IgD-negative memory B cell (primary cell): ENCODE data around the gene PTTG1IP. TPM values are rescaled to one million over a fixed set of nuclear protein-coding genes. Genes with fewer than 3 reads are reported as not detected.
"Not testable (repeated sequence)": the region's sequence is repeated elsewhere in the genome, so short reads cannot be mapped to it uniquely, and the experiment has no call there.

Source experiments
- H3K27ac Mint-ChIP-seq, 3 donors: one replicate each; pipeline ENCODE4 v1.8.0; 2020 to 2022; ENCODE audit warnings: mild to moderate bottlenecking in 3 of 3, mixed read lengths in 3 of 3, moderate library complexity in 1 of 3
- H3K27me3 Mint-ChIP-seq: one replicate; pipeline ENCODE4 v1.8.0; 2021; ENCODE audit warnings: mixed read lengths
- H3K36me3 Mint-ChIP-seq: one replicate; pipeline ENCODE4 v1.8.0; 2020; ENCODE audit warnings: mild to moderate bottlenecking, mixed read lengths
- H3K4me1 Mint-ChIP-seq, 3 donors: one replicate each; pipeline ENCODE4 v1.8.0; 2020 to 2022; ENCODE audit warnings: mixed read lengths in 3 of 3, mild to moderate bottlenecking in 1 of 3
- H3K4me3 Mint-ChIP-seq, 4 donors: one replicate each; pipeline ENCODE4 v1.8.0; 2020 to 2022; ENCODE audit warnings: mild to moderate bottlenecking in 4 of 4, mixed read lengths in 4 of 4, moderate library complexity in 3 of 4
- H3K9me3 Mint-ChIP-seq, 3 donors: one replicate each; pipeline ENCODE4 v1.8.0; 2020 to 2021; ENCODE audit warnings: mixed read lengths in 3 of 3, mild to moderate bottlenecking in 1 of 3
- polyA plus RNA-seq: library from polyadenylated mRNA; unstranded; fragments of 300-500 nt; fragmentation: Illumina TruSeq; gene quantifications from one replicate; pipeline ENCODE4 v1.2.3, GENCODE V29; 2021

Gene PTTG1IP
- polyA plus RNA-seq, 1 donor from 2014 or later, result 44.7 TPM

DNA sequence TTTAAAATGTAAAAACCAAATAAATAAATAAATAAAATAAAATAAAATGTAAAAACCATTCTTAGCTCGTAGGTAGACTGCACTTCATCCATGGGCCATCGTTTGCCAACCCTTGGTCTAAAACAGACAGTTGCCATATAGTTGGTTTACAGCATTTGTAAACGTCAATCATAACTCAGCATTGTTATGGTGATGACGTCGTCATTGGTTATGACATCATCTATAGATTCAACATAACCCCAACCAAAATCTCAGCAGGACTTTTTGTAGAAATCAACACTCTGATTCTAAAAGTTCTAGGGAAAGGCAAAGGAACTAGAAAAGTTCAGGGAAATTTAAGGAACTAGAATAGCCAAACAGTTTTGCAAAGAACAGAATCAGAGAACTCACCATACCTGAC is 39.8 kb downstream of the PTTG1IP start:
- no peak overlapping the region for H3K4me3 Mint-ChIP-seq
- no peak overlapping the region for H3K27ac Mint-ChIP-seq
- H3K9me3 Mint-ChIP-seq, result peaks cover 0 to 3% (median 3%) of the 10 kb centered on the region in 3 donors
- peaks cover 8 to 11% (median 8%) of the 10 kb centered on the region in 3 donors for H3K4me1 Mint-ChIP-seq
- peaks cover 2% of the 10 kb centered on the region for H3K27me3 Mint-ChIP-seq
- H3K36me3 Mint-ChIP-seq, result peaks cover 2% of the 10 kb centered on the region

DNA sequence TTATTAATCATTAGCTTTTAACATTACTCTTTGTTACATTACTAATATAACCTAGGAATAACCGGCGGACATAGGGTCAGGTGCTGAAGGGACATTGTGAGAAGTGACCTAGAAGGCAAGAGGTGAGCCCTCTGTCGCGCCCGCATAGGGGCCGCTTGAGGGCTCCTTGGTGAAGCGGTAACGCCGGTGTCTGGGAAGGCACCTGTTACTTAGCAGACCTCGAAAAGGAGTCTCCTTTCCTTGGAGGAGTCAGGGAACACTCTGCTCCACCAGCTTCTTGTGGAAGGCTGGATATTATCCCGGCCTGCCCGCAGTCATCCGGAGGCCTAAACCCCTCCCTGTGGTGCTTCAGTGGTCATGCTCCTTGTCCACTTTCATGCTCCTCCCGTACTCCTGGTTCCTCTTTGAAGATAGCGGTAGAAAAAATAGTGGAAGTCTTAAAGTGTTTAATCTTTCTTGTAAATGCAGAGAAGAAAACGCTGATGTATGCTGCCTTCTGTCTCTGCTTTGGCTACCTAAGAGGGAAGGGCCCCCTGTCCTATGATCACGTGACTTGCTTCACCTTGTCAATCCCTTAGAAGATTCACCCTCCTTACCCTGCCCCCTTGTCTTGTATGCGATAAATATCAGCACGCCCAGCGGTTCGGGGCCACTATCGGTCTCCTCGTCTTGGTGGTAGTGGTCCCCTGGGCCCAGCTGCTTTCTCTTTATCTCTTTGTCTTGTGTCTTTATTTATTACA is 40.8 kb downstream of the PTTG1IP start:
- H3K27ac Mint-ChIP-seq, H3K36me3 Mint-ChIP-seq, H3K4me3 Mint-ChIP-seq, H3K27me3 Mint-ChIP-seq: not testable (repeated sequence)
- peaks cover 9 to 13% (median 11%) of the 10 kb centered on the region in 3 donors for H3K4me1 Mint-ChIP-seq
- H3K9me3 Mint-ChIP-seq, result peaks cover 5 to 12% (median 10%) of the 10 kb centered on the region in 3 donors

DNA sequence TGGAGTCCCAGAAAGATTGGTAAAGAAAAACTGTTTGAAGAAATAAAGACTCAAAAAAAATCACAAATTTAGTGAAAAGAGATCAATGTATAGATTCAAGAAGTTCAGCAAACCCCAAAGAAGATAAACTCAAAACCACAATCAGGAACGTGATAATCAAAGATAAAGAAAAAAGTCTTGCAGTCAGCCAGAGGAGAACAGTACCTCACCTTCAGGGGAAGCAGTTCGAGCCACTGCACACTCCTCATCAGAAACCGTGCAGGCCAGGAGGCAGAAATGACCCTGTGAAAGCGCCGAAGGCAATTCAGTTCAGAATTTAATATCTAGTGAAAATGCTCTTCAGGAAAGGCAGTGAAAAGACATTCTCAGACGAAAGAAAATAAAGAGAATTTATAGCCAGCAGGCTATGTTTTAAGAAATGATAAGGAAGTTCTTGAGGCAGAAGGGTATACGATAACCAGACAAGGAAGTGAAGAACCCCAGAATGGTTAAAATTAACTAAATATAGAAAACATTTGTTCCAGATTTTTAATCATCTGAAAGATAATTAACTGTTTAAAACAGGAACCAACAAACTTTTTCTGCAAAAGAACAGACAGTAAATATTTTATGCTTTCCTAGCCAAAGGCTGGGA is 42.1 kb downstream of the PTTG1IP start:
- peaks cover 9 to 13% (median 11%) of the 10 kb centered on the region in 3 donors for H3K4me1 Mint-ChIP-seq

DNA sequence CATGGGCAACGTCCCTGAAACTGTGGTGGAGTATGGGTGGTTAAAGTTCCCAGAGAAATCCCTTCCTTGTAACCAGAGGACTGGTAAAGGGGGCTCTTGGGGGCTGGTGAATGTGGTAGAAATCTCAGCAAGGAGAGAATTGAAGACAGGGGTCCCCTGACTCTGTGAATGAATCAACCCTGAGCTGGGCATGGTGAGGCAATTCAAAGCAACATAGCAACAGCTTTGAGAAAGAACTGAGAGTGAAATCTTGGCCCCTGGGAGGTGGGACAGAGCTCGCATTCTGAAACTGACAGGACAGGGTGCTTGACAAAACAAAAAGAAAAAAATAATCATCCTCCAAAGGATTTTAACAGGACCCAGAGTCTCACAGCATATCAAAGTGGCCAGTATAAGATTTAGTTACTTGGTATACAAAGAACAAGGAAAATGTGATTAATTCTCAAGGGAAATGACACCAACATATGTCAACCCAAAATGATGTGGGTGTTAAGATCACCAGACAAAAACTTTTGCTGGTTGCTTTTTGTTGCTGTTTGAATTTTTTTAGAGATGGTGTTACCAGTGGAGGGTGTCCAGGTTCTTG is 43.9 kb downstream of the PTTG1IP start:
- H3K27ac Mint-ChIP-seq, result no peak overlapping the region
- H3K4me3 Mint-ChIP-seq, result peak overlapping the region in 2 of 4 donors; percentile 24 to 30
- H3K9me3 Mint-ChIP-seq, result peaks cover 5 to 19% (median 12%) of the 10 kb centered on the region in 3 donors
- H3K36me3 Mint-ChIP-seq, result peaks cover 2% of the 10 kb centered on the region
- H3K4me1 Mint-ChIP-seq, result peaks cover 9 to 13% (median 11%) of the 10 kb centered on the region in 3 donors
- no peaks in the 10 kb centered on the region for H3K27me3 Mint-ChIP-seq

More for the DNA sequence above, 42.1 kb downstream of the PTTG1IP start:
- H3K27ac Mint-ChIP-seq, result no peak overlapping the region
- H3K27me3 Mint-ChIP-seq, result no peaks in the 10 kb centered on the region
- H3K36me3 Mint-ChIP-seq, result peaks cover 2% of the 10 kb centered on the region
- H3K4me3 Mint-ChIP-seq, result peak overlapping the region in 2 of 4 donors; percentile 74 to 76
- H3K9me3 Mint-ChIP-seq, result peaks cover 5 to 19% (median 12%) of the 10 kb centered on the region in 3 donors

DNA sequence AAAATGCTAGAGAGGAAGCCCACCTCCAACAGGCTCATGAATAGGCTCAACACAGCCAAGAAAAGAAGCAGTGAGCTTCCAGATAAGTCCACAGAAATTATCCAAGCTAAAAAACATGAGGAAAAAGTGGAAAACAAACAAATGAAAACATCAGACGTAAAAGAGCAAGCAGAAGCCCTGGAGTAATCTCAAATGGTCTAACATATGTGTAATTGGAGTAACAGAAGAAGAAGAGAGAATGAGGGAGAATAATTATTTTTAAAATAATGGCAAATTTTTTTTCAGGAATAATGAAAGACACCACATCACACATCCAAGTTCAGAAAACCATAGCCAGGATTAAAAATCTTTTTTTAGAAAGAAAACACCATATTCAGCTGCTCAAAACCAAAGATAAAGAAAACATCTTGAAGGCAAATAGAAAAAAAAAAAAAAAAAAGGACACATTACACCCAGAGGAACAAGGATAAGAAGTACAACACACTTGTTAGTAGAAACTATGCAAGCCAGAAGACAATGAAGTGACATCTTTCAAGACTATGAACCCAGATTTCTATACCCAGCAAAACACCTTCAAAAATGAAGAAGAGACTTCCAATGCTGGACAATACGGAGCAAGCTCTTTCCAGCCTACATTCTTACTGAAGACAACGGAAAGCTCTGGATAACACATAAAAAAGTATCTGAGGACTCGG is 45.0 kb downstream of the PTTG1IP start:
- Mint-ChIP-seq H3K36me3 (peaks cover 2% of the 10 kb centered on the region), H3K27me3 (no peaks in the 10 kb centered on the region), H3K4me3 (no peak overlapping the region), H3K27ac (no peak overlapping the region), H3K9me3 (peaks cover 8 to 22% (median 12%) of the 10 kb centered on the region in 3 donors), H3K4me1 (peaks cover 9 to 16% (median 13%) of the 10 kb centered on the region in 3 donors)

DNA sequence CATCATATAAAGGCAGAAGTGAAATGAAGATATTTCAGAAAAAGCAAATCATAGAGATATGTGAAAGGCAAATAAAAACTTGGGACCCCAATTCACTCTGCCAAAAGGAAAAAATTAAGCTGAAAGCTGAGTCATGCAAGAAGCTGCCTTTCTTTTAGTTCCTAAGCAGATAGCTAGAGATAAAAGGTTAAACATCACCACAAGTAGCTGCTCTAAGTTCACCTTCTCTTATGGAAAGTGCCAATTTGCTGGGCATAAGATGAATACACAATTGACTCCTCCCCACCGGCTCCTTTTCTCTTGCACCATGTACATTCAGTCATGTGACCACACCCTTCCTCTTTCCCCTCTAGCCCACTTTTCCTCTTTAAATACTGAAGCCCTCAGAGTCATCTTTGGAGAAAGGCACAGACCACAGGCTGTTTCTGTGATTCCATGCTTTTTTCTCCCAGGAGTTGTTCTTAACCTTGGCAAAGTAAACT is 50.3 kb downstream of the PTTG1IP start:
- peak overlapping the region in 3 of 4 donors; percentile 2 to 76 (median 14) for H3K4me3 Mint-ChIP-seq
- no peaks in the 10 kb centered on the region for H3K36me3 Mint-ChIP-seq
- H3K27ac Mint-ChIP-seq, result peak overlapping the region in 1 of 3 donors; percentile 61
- H3K9me3 Mint-ChIP-seq, result peaks cover 10 to 29% (median 15%) of the 10 kb centered on the region in 3 donors
- H3K27me3 Mint-ChIP-seq, result no peaks in the 10 kb centered on the region
- peaks cover 2 to 7% (median 4%) of the 10 kb centered on the region in 3 donors for H3K4me1 Mint-ChIP-seq

- Mint-ChIP-seq H3K4me3 (peak overlapping the region in 2 of 4 donors; percentile 49 to 76), H3K9me3 (peaks cover 6 to 23% (median 11%) of the 10 kb centered on the region in 3 donors), H3K4me1 (peaks cover 2 to 5% (median 4%) of the 10 kb centered on the region in 3 donors), H3K27ac (peak overlapping the region in 1 of 3 donors; percentile 61), H3K27me3 (no peaks in the 10 kb centered on the region), H3K36me3 (no peaks in the 10 kb centered on the region)
Observed at GRCh38 chr21:44822484-44823178, 50.9 kb downstream of the PTTG1IP start.

DNA sequence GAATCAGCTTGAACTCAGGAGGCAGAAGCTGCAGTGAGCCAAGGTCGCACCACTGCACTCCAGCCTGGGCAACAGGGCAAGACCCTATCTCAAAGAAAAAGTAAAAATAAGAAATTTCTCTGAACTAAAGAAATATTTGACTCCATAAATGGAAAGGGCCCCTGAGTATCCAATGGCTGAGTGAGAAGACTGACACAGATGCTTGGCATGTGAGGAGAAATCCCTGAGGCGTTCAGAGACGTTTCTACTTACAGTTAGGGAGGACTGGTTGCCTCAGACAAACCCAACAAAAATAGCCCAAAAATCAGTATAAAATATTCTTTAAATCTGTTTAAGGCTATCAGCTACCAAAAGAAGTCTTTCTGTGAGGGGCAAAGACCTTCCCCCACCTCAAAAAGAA is 52.6 kb downstream of the PTTG1IP start:
- Mint-ChIP-seq H3K27me3 (no peaks in the 10 kb centered on the region), H3K4me1 (peaks cover 5 to 7% (median 6%) of the 10 kb centered on the region in 3 donors), H3K36me3 (no peaks in the 10 kb centered on the region), H3K27ac (no peak overlapping the region), H3K9me3 (peaks cover 5 to 17% (median 11%) of the 10 kb centered on the region in 3 donors), H3K4me3 (peak overlapping the region in 1 of 4 donors; percentile 24)

DNA sequence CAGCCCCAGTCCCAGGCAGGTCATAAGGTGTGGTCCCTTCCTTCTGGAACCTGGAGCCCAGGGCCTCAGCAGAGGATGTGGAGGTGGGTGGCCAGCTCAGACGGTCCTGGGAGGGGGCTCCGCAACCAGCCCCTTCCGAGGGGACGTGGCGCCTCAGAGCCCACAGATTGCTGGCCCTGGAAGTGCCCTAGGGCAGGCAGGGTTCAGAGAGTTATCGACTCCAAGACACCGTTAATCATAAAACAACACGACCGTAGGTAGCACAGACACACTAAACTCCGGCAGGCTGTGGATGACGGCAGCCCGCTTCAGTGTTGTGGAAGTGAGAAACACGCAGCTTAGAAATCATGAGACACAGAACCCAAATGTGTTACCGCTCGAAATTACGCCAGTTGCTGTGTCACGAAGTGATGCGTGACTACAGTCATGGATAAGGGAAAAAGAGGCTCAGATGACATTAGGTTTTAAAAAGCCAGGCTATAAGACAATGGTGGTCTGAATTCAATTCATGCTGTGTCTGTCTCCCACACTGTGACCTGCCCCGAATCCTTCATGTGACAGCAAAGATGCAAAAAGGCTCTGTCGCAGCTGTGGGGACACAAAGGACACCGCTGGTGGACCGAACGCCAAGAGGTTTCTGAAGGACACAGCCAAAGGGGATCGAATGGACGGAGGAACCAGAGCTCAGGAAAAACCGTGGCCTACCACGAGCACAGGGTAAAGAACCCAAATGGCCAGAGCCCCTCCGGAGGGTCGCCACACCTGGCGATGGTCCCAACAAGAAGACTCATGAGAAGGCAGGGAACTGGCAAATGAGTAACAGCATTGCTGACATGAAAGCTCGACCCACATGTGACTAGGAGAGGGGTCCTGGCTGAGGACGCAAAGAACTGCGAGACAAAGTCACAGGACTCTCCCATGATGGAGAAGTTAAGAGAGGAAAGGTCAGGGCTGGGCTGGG is 53.9 kb downstream of the PTTG1IP start:
- H3K9me3 Mint-ChIP-seq, result peaks cover 5 to 17% (median 11%) of the 10 kb centered on the region in 3 donors
- no peaks in the 10 kb centered on the region for H3K27me3 Mint-ChIP-seq
- no peaks in the 10 kb centered on the region for H3K36me3 Mint-ChIP-seq
- H3K27ac Mint-ChIP-seq, result peak overlapping the region; percentile 43 to 90 (median 59)
- H3K4me1 Mint-ChIP-seq, result peaks cover 5 to 10% (median 10%) of the 10 kb centered on the region in 3 donors
- peak overlapping the region; percentile 64 to 86 (median 82) for H3K4me3 Mint-ChIP-seq

GRCh38 chr21:44818640-44819011 is 54.9 kb downstream of the PTTG1IP start:
- Mint-ChIP-seq H3K36me3 (no peaks in the 10 kb centered on the region), H3K27ac (peak overlapping the region in 2 of 3 donors; percentile 63 to 90), H3K9me3 (peaks cover 5 to 15% (median 9%) of the 10 kb centered on the region in 3 donors), H3K4me1 (peaks cover 3 to 10% (median 8%) of the 10 kb centered on the region in 3 donors), H3K27me3 (no peaks in the 10 kb centered on the region), H3K4me3 (peak overlapping the region; percentile 64 to 86 (median 82))

DNA sequence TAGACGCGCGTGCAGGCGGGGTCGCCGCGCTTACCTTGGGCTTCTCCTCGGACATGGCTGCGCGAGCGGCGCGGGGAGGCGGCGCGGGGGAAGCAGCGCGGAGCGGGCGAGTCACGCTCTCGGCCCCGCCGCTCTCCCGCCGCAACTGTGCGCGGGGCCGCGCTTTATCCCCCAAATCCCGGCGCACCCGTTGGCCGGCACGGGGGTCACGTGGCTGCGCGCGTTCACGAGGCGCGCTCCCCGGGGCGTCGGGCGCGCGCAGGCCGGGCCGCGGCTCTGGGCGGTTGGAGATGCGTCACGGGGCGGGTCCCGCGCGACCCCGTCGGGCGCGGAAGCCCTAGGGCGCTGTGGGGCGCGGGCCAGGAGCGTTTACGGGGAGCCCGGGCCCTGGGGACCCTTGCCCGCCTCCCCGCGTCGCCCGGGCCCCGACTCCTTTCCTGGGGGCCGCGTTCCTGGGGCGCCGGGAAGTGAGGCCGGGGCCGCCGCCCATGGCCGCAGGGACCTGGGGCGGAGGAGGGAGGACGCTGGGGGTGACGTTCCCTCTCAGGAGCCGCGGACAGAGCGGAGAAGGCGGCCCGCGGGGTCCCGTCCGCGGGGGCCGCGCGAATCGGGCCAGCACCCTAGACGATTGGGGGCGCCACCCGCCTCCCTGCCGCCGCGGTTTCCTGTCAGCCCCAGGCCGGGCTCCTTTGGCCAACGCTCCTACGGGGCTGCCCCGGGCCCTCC is 55.4 kb downstream of the PTTG1IP start, which contains the start of gene SUMO3:
Gene SUMO3, minus strand, starts transcription at position 149 of the 726 bp plus-strand sequence. Its CDS starts 94 bp downstream, at position 55.
- Mint-ChIP-seq H3K4me1 (peaks cover 0 to 8% (median 8%) of the 10 kb centered on the region in 3 donors), H3K4me3 (peak within 1 kb of the TSS; percentile 64 to 89 (median 84)), H3K9me3 (peaks cover 5 to 10% (median 7%) of the 10 kb centered on the region in 3 donors), H3K27me3 (no peaks in the 10 kb centered on the region), H3K27ac (peak within 1 kb of the TSS in 2 of 3 donors; percentile 63 to 90), H3K36me3 (no peaks in the 10 kb centered on the region)

- peaks cover 0 to 8% (median 8%) of the 10 kb centered on the region in 3 donors for H3K4me1 Mint-ChIP-seq
- peak overlapping the region in 1 of 3 donors; percentile 39 for H3K27ac Mint-ChIP-seq
- no peaks in the 10 kb centered on the region for H3K36me3 Mint-ChIP-seq
- peak overlapping the region; percentile 57 to 89 (median 58) for H3K4me3 Mint-ChIP-seq
- H3K27me3 Mint-ChIP-seq, result no peaks in the 10 kb centered on the region
- peaks cover 3 to 4% (median 3%) of the 10 kb centered on the region in 3 donors for H3K9me3 Mint-ChIP-seq
Observed at GRCh38 chr21:44817506-44817880, 56.0 kb downstream of the PTTG1IP start.
